HFF-Myc (cell line): ENCODE results near the gene RRP7A.
"Not testable (repeated sequence)": the region's sequence is repeated elsewhere in the genome, so short reads cannot be mapped to it uniquely, and the experiment has no call there.

ENCODE experiments used
- DNase-seq: peaks from one replicate; pipeline ENCODE4 v3.0.0-alpha.2; 2011; ENCODE audit warnings: low read depth; ENCODE audit errors: extremely low read depth
- H3K4me3 ChIP-seq: replicated peaks from 2 replicates; pipeline ENCODE4 v1.5.1; 2011; ENCODE audit warnings: low read depth, mild to moderate bottlenecking, control low read depth, low read length
- TF ChIP-seq, protein P1 (sequence below): IDR thresholded peaks from 2 replicates; pipeline ENCODE4 v1.5.1; 2012; ENCODE audit warnings: mild to moderate bottlenecking, low read depth, low read length, control low read depth; ENCODE audit errors: missing control alignments

Gene RRP7A

DNA sequence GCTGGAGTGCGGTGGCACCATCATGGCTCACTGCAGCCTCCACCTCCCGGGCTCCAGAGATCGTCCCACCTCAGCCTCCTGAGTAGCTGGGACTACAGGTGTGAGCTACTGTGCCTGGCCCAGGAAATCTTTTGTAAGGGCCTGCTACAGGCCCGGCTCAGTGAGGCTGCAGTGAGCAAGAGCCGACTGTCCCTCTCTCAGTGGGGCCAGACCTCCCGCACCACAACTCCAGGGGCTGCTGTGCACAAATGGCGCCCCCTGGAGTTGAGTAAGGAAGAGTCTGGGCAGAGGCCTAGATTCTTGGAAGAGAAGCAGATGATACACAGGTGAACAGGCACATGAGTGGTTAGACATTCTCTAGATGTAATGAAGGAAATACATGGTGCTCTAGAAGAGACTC is 41.2 kb upstream of the RRP7A start:
- H3K4me3 ChIP-seq: no peak overlapping the region
- TF ChIP-seq, protein P1, sequence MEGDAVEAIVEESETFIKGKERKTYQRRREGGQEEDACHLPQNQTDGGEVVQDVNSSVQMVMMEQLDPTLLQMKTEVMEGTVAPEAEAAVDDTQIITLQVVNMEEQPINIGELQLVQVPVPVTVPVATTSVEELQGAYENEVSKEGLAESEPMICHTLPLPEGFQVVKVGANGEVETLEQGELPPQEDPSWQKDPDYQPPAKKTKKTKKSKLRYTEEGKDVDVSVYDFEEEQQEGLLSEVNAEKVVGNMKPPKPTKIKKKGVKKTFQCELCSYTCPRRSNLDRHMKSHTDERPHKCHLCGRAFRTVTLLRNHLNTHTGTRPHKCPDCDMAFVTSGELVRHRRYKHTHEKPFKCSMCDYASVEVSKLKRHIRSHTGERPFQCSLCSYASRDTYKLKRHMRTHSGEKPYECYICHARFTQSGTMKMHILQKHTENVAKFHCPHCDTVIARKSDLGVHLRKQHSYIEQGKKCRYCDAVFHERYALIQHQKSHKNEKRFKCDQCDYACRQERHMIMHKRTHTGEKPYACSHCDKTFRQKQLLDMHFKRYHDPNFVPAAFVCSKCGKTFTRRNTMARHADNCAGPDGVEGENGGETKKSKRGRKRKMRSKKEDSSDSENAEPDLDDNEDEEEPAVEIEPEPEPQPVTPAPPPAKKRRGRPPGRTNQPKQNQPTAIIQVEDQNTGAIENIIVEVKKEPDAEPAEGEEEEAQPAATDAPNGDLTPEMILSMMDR: peak; percentile 67
- DNase-seq: no peak

DNA sequence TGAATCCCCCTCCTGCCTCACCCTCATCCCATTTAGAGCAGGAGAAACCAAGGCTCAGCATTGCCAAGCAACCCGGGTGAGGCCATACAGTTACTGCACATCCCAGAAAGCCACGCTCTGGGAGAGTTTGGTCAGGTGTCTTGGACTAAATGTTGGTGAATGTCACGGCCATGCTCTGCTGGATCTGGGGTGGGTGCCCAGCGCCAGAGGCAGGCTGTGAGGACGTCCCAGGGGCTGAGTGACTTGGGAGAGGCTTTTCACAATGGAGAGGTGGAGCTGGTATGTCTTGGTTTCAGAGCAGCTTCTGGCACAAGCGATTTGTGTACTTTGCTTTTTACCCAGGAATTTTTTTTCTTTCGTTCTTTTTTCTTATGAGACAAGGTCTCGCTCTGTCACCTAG is 40.8 kb upstream of the RRP7A start:
- TF ChIP-seq, protein P1: no peak
- no peak for DNase-seq

DNA sequence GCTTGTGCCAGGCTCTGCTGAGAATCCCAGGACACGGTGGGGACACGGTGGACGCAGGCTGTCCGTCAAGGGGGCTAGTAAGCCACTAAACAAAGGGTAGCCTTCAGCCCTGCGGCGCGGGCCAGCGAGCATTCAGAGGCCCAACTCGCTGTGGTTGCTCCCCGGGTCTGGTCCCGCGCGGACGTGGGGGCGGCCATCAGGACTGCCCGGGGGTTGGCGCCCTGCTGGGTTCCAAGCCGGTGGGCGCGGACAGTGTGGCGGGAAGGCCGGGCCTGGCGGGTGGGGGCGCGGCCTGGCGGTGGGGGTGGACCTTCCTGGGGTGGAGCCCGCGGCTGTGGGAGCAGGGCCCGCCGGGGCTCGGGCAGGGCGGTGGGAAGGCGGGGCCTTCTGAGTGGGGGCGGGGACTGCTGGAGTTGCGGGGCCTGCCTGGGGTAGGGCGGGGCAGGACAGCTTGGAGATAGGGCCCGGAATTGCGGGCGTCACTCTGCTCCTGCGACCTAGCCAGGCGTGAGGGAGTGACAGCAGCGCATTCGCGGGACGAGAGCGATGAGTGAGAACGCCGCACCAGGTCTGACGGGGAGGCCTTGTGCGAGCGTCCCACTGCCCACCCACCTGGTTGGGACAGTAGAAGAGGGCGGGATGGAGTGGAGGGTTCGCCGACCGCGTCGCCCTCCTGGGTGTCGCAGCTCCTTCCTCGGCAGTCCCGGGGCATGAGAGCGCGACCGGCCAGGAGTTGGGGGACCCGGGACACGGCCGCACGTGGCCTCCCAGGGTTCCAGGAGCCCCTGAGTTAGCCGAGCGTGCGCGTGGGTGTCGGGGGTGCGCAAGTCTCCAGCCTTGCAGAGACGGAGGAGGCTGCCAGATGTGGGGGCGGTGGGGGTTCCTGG is 34.1 kb upstream of the RRP7A start, which contains the start of gene SERHL2:
Gene SERHL2, plus strand, starts transcription at position 482 of the 887 bp plus-strand sequence. Its CDS starts 65 bp downstream, at position 547.
- peak; percentile 17 for DNase-seq
- TF ChIP-seq, protein P1: no peak
- peak within 1 kb of the TSS; percentile 47 for H3K4me3 ChIP-seq

More for the DNA sequence above, 40.8 kb upstream of the RRP7A start:
- no peak overlapping the region for H3K4me3 ChIP-seq

DNA sequence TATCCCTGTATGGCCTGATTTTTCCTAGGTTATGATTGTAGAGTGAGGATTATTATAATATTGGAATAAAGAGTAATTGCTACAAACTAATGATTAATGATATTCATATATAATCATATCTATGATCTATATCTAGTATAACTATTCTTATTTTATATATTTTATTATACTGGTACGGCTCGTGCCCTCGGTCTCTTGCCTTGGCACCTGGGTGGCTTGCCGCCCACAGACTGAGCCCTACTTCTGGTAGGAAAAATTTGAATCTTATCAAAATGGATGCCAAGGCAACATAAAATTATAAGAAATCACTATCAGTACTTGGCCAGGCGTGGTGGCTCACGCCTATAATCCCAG is 32.7 kb upstream of the RRP7A start:
- not testable (repeated sequence) for DNase-seq, H3K4me3 ChIP-seq

DNA sequence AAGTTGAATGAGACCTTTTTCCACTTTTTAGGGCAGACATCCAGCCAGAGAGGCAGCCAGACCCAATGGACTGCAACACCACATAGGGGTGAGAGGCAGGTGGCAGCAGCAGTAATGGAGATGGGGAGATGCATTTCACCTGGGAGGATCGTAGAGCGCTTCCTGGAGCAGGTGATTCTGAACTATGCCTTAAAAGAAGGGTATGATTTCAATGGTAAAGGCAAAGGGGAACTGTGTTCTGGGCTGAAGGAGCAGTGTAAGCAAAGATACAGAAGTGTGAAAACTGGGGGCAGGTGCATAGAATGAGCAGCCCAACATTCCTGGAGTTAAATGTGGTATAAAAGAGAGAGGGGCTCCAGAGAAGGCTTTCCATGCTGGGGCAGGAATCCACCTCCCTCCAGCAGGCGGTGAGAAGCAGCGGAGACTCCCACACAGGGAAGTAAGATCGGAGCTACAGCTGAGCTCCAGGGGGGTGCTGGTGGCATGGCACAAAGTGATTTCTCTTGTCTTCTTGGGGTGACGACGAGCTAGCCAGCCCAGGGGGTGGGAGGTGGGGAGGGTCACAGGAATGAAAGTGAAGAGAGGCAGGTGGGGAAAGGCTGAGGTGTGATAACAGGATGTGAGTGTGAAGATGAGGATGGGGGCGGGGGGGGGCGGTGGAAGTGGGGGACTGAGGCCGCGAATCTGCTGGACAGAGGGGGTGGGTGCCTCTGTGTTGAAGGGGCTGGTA is 29.9 kb upstream of the RRP7A start:
- TF ChIP-seq, protein P1: no peak
- no peak overlapping the region for H3K4me3 ChIP-seq
- DNase-seq: no peak

DNA sequence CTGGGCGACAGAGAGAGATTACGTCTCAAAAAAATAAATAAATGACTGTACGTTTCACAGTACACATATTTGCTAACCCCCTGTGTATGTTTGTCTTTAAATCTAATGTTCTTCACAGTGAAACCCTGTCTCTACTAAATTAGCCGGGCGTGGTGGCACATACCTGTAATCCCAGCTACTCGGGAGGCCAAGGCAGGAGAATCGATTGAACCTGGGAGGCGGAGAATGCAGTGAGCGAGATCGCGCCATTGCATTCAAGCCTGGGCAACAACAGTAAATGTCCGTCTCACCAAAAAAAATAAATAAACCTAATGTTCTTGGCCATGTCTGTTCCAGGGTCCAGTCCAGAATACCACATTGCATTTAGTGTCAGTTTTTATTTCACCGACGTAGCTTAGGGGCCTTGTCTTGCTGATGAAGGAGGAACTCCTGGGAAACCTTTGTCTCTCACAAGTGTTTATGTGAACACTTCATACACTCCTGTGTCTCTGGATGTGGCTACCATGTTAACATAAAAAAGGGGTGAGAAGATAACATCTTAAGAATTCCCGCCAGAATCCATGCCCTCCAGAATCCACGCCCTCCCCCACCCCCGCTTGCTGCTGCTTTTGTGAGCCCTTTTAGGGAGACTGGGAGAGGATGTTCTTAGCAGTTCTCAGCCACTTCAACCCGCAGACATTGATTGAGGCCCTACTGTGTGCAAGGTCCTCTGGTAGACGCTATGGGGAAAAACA is 29.2 kb upstream of the RRP7A start:
- TF ChIP-seq, protein P1: no peak
- H3K4me3 ChIP-seq: no peak overlapping the region
- DNase-seq: no peak

DNA sequence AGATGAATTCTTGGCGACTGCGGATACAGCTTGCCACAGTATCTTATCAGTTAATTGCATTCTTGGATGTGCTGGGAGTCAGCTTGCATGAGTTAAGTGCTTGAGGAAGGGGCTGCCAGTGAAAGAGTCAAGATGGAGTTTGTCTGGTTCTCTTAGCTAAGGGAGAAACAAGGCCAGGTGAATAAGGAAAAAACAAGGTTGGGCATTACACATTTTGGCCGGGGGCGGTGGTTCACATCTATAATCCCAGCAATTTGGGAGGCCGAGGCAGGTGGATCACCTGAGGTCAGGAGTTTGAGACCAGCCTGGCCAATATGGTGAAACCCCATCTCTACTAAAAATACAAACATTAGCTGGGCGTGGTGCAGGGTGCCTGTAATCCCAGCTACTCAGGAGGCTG is 28.5 kb upstream of the RRP7A start:
- not testable (repeated sequence) for DNase-seq, H3K4me3 ChIP-seq
